Measurements from ENCODE around the gene RPS6KC1. TPM values are rescaled to one million over a fixed set of nuclear protein-coding genes. Genes with fewer than 3 reads are reported as not detected.
"Not testable (repeated sequence)": the region's sequence is repeated elsewhere in the genome, so short reads cannot be mapped to it uniquely, and the experiment has no call there.

RPS6KC1 gene
- total RNA-seq, 2 donors from 2014 or later: 9.2 to 10.1 TPM

DNA sequence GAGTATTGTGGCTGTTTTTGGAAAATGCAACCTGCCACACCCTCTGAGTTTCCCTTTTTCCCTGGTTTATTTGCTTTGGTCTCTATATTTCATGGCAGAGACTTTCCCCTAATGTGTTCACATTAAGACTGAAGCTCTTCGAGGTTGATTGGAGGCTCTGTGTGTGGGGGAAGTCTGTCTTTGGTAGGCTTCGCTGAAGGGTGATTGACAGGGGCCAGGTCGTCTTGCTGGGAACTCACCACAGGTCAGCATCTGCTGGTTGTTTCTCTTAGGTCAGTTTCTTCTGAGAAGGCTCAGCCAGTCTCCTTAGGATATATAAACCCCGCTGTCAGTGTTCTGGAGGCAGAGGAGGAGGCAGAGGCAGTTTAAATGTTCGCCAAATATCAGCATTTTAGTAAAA, 249.4 kb downstream of the RPS6KC1 start:
- Histone ChIP-seq H3K27ac (no peak overlapping the region), H3K36me3 (no peaks in the 10 kb centered on the region), H3K4me3 (no peak overlapping the region), H3K9me3 (peaks cover 0 to 16% of the 10 kb centered on the region in 2 donors), H3K4me1 (no peaks in the 10 kb centered on the region), H3K27me3 (no peaks in the 10 kb centered on the region)
- TF ChIP-seq, protein P1, sequence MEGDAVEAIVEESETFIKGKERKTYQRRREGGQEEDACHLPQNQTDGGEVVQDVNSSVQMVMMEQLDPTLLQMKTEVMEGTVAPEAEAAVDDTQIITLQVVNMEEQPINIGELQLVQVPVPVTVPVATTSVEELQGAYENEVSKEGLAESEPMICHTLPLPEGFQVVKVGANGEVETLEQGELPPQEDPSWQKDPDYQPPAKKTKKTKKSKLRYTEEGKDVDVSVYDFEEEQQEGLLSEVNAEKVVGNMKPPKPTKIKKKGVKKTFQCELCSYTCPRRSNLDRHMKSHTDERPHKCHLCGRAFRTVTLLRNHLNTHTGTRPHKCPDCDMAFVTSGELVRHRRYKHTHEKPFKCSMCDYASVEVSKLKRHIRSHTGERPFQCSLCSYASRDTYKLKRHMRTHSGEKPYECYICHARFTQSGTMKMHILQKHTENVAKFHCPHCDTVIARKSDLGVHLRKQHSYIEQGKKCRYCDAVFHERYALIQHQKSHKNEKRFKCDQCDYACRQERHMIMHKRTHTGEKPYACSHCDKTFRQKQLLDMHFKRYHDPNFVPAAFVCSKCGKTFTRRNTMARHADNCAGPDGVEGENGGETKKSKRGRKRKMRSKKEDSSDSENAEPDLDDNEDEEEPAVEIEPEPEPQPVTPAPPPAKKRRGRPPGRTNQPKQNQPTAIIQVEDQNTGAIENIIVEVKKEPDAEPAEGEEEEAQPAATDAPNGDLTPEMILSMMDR (IDR thresholded peaks at IDR 0.05): no peak
- no peak for DNase-seq (ENCODE audit: low spot score)

DNA sequence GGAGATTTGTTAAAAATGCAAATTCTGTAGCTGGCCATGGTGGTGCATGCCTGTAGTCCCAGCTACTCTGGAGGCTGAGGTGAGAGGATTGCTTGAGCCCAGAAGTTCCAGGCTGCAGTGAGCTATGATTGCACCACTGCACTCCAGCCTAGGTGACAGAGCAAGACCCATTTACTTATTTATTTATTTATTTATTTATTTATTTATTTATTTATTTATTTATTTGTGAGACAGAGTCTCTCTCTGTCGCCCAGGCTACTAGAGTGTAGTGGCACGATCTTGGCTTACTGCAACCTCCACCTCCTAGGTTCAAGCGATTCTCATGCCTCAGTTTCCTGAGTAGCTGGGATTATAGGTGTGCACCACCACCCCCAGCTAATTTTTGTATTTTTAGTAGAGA, 250.5 kb downstream of the RPS6KC1 start:
- DNase-seq (ENCODE audit: low spot score); H3K9me3 ChIP-seq; H3K27ac ChIP-seq: not testable (repeated sequence)

DNA sequence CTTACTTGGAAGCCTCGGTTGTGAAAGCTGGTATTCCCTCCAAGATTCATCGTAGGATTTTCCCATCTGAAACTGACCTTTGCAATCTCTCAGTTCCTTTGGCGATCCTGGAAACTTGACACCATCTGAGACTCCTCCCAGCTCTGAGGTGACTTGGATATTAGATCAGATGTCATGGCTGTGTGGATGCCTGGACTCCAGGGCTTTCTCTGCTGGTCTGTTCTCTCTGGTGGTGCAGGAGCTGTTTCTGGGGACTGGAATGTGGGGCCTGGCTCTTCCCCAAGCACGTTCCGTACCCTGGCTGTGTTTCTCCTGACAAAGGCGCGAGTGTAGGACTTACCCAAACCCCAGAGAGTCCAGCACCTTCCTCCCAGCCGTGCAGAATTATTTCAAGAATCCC, 252.2 kb downstream of the RPS6KC1 start:
- H3K9me3 ChIP-seq: no peaks in the 10 kb centered on the region
- TF ChIP-seq, protein P1 (IDR thresholded peaks at IDR 0.05): no peak
- no peaks in the 10 kb centered on the region for H3K4me1 ChIP-seq
- no peak overlapping the region for H3K27ac ChIP-seq
- H3K36me3 ChIP-seq: no peaks in the 10 kb centered on the region
- H3K4me3 ChIP-seq: no peak overlapping the region
- no peak for DNase-seq (ENCODE audit: low spot score)
- H3K27me3 ChIP-seq: no peaks in the 10 kb centered on the region

More for the DNA sequence above, 250.5 kb downstream of the RPS6KC1 start:
- not testable (repeated sequence) for H3K4me1 ChIP-seq, H3K4me3 ChIP-seq, H3K36me3 ChIP-seq, H3K27me3 ChIP-seq

DNA sequence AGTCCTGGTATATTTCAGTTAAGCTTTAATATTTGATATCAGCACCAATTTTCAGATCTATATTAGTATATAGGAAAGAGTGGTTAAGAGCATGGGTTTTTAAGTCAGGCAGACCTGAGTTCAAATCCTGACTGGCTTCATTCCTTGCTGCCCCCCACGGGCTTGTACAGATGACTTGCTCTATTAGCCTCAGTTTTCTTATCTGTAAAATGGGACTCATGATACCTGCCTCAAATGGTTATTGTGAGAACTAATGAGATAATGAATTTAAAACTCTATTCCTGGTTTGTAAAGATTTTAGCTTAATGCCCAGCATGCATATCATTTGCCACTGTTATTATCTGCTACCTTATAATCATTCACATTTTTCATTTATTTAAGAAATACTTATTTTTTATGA, 264.5 kb downstream of the RPS6KC1 start:
- Histone ChIP-seq H3K4me1 (no peaks in the 10 kb centered on the region), H3K9me3 (no peaks in the 10 kb centered on the region), H3K27me3 (no peaks in the 10 kb centered on the region), H3K4me3 (no peak overlapping the region), H3K36me3 (no peaks in the 10 kb centered on the region), H3K27ac (no peak overlapping the region)
- DNase-seq (ENCODE audit: low spot score): no peak
- TF ChIP-seq, protein P1 (IDR thresholded peaks at IDR 0.05): no peak

DNA sequence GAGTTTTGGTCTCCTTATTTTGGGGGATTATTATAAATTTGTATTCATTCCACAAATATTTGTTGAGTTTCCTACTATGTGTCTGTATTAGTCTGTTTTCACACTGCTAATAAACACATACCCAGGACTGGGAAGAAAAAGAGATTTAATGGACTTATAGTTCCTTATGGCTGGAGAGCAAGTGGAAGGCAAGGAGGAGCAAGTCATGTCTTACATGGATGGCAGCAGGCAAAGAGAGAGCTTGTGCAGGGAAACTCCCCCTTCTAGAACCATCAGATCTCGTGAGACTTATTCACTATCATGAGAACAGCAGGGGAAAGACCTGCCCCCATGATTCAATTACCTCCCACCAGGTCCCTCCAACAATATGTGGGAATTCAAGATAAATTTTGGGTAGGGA, 267.4 kb downstream of the RPS6KC1 start:
- H3K4me1 ChIP-seq; H3K27me3 ChIP-seq; H3K27ac ChIP-seq; H3K36me3 ChIP-seq; DNase-seq (ENCODE audit: low spot score); H3K4me3 ChIP-seq; H3K9me3 ChIP-seq: not testable (repeated sequence)

DNA sequence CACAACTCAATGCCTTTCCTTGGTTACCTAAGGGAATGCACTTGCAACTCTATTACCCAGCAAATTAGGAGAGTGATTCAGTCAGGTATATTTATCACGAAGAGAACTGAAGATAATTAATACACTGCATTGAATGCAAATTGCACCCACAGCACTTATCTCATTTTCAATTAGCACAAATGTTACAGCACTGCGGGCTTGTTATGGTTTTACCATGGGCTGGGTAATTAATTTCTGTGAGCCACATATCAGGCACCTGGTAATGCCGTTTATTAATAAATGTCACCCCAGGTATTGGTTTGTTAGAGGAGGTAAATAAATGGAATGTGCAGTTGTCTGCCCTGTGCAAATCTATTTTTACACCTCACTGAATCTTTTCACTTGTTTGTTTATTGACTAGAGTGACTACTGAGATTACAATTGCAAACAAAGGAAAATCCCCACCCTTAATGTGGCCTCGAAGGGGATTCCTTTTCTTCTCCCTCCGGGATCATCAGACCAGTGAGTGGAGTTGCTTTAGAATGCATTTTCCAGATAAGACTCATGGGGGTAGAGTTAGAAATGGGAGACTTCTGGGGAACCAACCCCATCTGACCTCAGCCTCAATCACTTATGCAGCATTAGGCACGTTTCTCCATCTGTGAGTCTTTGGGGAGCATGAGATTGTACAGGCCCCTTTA, 269.3 kb downstream of the RPS6KC1 start:
- H3K27me3 ChIP-seq: no peaks in the 10 kb centered on the region
- TF ChIP-seq, protein P1 (IDR thresholded peaks at IDR 0.05): no peak
- H3K36me3 ChIP-seq: no peaks in the 10 kb centered on the region
- H3K4me1 ChIP-seq: no peaks in the 10 kb centered on the region
- no peak overlapping the region for H3K27ac ChIP-seq
- no peak for DNase-seq (ENCODE audit: low spot score)
- no peaks in the 10 kb centered on the region for H3K9me3 ChIP-seq
- H3K4me3 ChIP-seq: no peak overlapping the region

Other genes starting within 250 kb of the RPS6KC1 start
- not detected for gene SPATA45, start 203.6 kb upstream of the RPS6KC1 start, total RNA-seq
- 1 to 10 TPM in 1 of 2 donors, under 1 TPM in 1; 0.89 to 2.4 TPM for gene FLVCR1, start 193.0 kb upstream of the RPS6KC1 start, total RNA-seq
- under 1 TPM; 0.47 to 0.82 TPM for gene VASH2, start 100.7 kb upstream of the RPS6KC1 start, total RNA-seq
- gene ANGEL2, start 35.4 kb upstream of the RPS6KC1 start, total RNA-seq: 10 to 100 TPM; 16.9 to 21.6 TPM